ENCODE results near the gene ZEB2. TPM values are rescaled to one million over a fixed set of nuclear protein-coding genes. Genes with fewer than 3 reads are reported as not detected.

The ZEB2 gene
- total and polyA plus RNA-seq, 2 donors (not counting 3 experiments of a cell fraction or from before 2014, with no cell fraction given), result 17.9 to 49.6 TPM

GRCh38 chr2:144472911-144473310 lies 47.0 kb downstream of the ZEB2 start:
- Histone ChIP-seq H3K4me1 (ENCODE audit: control insufficient read depth, extremely low read depth, insufficient read depth, low read length) (no peaks in the 10 kb centered on the region), H3K9ac (replicated peaks; ENCODE audit: extremely low read depth, insufficient read depth, low read length) (no peak overlapping the region)
- no peak for FAIRE-seq

More at GRCh38 chr2:144472911-144473310, 47.0 kb downstream of the ZEB2 start:
- dilution Hi-C loops (cut with MboI; ENCODE audit: extremely low pct_ligation_motif_present, low sequenced_read_pairs), result no loop called here
- CTCF ChIA-PET, result no interaction called here
- Histone ChIP-seq H3K4me2 (ENCODE audit: insufficient read depth, low read length) (no peak overlapping the region), H3K27ac (ENCODE audit: insufficient read depth, low read depth, low read length) (no peak overlapping the region), H3K79me2 (ENCODE audit: control insufficient read depth, insufficient read depth, low read length) (peaks cover 2% of the 10 kb centered on the region), H3K36me3 (ENCODE audit: control insufficient read depth in 2 of 2, extremely low read depth in 1 of 2, insufficient read depth in 2 of 2, low read length in 2 of 2) (peaks cover 0 to 1% of the 10 kb centered on the region in 2 experiments), H3K4me3 (replicated peaks in 1 of 3; ENCODE audit: insufficient read depth in 1 of 3, low read depth in 1 of 3, low read length in 3 of 3) (no peak overlapping the region), H3K9me3 (replicated peaks; ENCODE audit: control insufficient read depth, insufficient read depth, low read length) (no peaks in the 10 kb centered on the region), H3K9me1 (replicated peaks; ENCODE audit: control insufficient read depth, extremely low read depth, insufficient read depth, low read length) (peaks cover 3% of the 10 kb centered on the region), H2AFZ (ENCODE audit: low read depth, low read length) (no peak overlapping the region), H4K20me1 (replicated peaks; ENCODE audit: control insufficient read depth, extremely low read depth, insufficient read depth, low read length) (no peaks in the 10 kb centered on the region), H3K27me3 (ENCODE audit: control insufficient read depth in 2 of 2, insufficient read depth in 2 of 2, low read length in 2 of 2) (no peaks in the 10 kb centered on the region)
- TF ChIP-seq MYC (IDR thresholded peaks at IDR 0.05; ENCODE audit: low read depth, low read length) (no peak), POLR2AphosphoS5 (IDR thresholded peaks at IDR 0.05; ENCODE audit: insufficient read depth, low read depth, low read length) (no peak), MAX (IDR thresholded peaks at IDR 0.05; ENCODE audit: insufficient read depth, insufficient read length) (no peak), EZH2 (IDR thresholded peaks at IDR 0.05; ENCODE audit: borderline replicate concordance, low read depth, low read length, severe bottlenecking) (no peak), FOS (IDR thresholded peaks at IDR 0.05; ENCODE audit: borderline replicate concordance, insufficient read depth, low read length) (no peak), CTCF (IDR thresholded peaks at IDR 0.05; ENCODE audit: extremely low read depth in 1 of 2, insufficient read depth in 1 of 2, low read depth in 1 of 2, low read length in 2 of 2) (no peak), JUN (IDR thresholded peaks at IDR 0.05; ENCODE audit: borderline replicate concordance, insufficient read depth, insufficient read length, low read depth) (no peak)
- DNase-seq (ENCODE audit: low read depth, low spot score), result no peak
- no TSS peak for BruUV-seq (replicated peaks)
- POLR2A ChIA-PET, result no interaction called here
- intact Hi-C loops (cut with micrococcal nuclease), result no loop called here

Data from endothelial cell of umbilical vein (primary cell).